Coronary artery (tissue), 2 donors: ENCODE results near the gene NHEJ1.

Experiments
- DNase-seq: peaks from one replicate; pipeline ENCODE4 v3.0.0-alpha.2; 2017; ENCODE audit warnings: low spot score
- H3K27ac ChIP-seq, 2 donors: fragments of 200-600 bp; sonication (generic); one replicate each; pipeline ENCODE4 v1.5.1; 2016 to 2019
- H3K4me3 ChIP-seq: fragments of 200-600 bp; sonication (generic); 2 replicates; pipeline ENCODE4 v1.5.1; 2016; ENCODE audit warnings: mild to moderate bottlenecking, moderate library complexity
- CTCF ChIP-seq: fragments of 200-600 bp; sonication (generic); IDR thresholded peaks from one replicate; pipeline ENCODE4 v1.5.1; 2019; ENCODE audit warnings: antibody characterized with exemption

The NHEJ1 gene

GRCh38 chr2:219087848-219088247, 72.8 kb downstream of the NHEJ1 start:
- TF ChIP-seq CTCF, result no peak
- Histone ChIP-seq H3K4me3 (no peak overlapping the region), H3K27ac (no peak overlapping the region)
- DNase-seq, result no peak

- no peak for DNase-seq
- TF ChIP-seq CTCF, result no peak
- no peak overlapping the region for H3K4me3 ChIP-seq
- no peak overlapping the region for H3K27ac ChIP-seq
Observed at GRCh38 chr2:219087361-219087760, 73.3 kb downstream of the NHEJ1 start.

- Histone ChIP-seq H3K4me3 (no peak overlapping the region), H3K27ac (no peak overlapping the region)
- DNase-seq, result no peak
- no peak for TF ChIP-seq CTCF
Observed at GRCh38 chr2:219086196-219086595, 74.4 kb downstream of the NHEJ1 start.

GRCh38 chr2:219084791-219085190, 75.8 kb downstream of the NHEJ1 start:
- TF ChIP-seq CTCF, result no peak
- no peak for DNase-seq
- no peak overlapping the region for H3K27ac ChIP-seq
- H3K4me3 ChIP-seq, result no peak overlapping the region

GRCh38 chr2:219082332-219082958, 78.2 kb downstream of the NHEJ1 start:
- DNase-seq, result no peak
- Histone ChIP-seq H3K27ac (no peak overlapping the region), H3K4me3 (no peak overlapping the region)
- no peak for TF ChIP-seq CTCF

- TF ChIP-seq CTCF, result no peak
- H3K27ac ChIP-seq, result no peak overlapping the region
- H3K4me3 ChIP-seq, result no peak overlapping the region
- no peak for DNase-seq
Observed at GRCh38 chr2:219081701-219082331, 78.8 kb downstream of the NHEJ1 start.

GRCh38 chr2:219081096-219081495, 79.5 kb downstream of the NHEJ1 start:
- no peak overlapping the region for H3K27ac ChIP-seq
- DNase-seq, result no peak
- no peak overlapping the region for H3K4me3 ChIP-seq
- no peak for TF ChIP-seq CTCF
